GM12865 (cell line): ENCODE data around the gene STK11.

Experiments used
- DNase-seq: peaks from one replicate; pipeline ENCODE4 v3.0.0; 2010; ENCODE audit warnings: low read depth
- H3K4me3 ChIP-seq: 2 replicates; pipeline ENCODE4 v1.5.1; 2011; ENCODE audit warnings: mild to moderate bottlenecking, low read depth, low read length, control low read depth
- CTCF ChIP-seq: IDR thresholded peaks from 2 replicates; pipeline ENCODE4 v1.5.1; 2011; ENCODE audit warnings: low read length, control low read depth, low read depth, inconsistent platforms; ENCODE audit not compliant: insufficient read depth; ENCODE audit errors: missing control alignments

The STK11 gene

GRCh38 chr19:1224047-1224825 lies 18.7 kb downstream of the STK11 start:
- no peak for TF ChIP-seq CTCF
- no peak for DNase-seq
- no peak overlapping the region for H3K4me3 ChIP-seq

GRCh38 chr19:1224847-1225246 lies 19.3 kb downstream of the STK11 start:
- no peak for TF ChIP-seq CTCF
- no peak for DNase-seq
- no peak overlapping the region for H3K4me3 ChIP-seq

- H3K4me3 ChIP-seq: no peak overlapping the region
- TF ChIP-seq CTCF: no peak
- DNase-seq: no peak
Measured at GRCh38 chr19:1225440-1226226, 20.1 kb downstream of the STK11 start.

- DNase-seq: no peak
- H3K4me3 ChIP-seq: no peak overlapping the region
- no peak for TF ChIP-seq CTCF
Measured at GRCh38 chr19:1226227-1226518, 20.6 kb downstream of the STK11 start.

GRCh38 chr19:1226522-1227303 lies 21.1 kb downstream of the STK11 start:
- DNase-seq: no peak
- H3K4me3 ChIP-seq: no peak overlapping the region
- no peak for TF ChIP-seq CTCF

DNA sequence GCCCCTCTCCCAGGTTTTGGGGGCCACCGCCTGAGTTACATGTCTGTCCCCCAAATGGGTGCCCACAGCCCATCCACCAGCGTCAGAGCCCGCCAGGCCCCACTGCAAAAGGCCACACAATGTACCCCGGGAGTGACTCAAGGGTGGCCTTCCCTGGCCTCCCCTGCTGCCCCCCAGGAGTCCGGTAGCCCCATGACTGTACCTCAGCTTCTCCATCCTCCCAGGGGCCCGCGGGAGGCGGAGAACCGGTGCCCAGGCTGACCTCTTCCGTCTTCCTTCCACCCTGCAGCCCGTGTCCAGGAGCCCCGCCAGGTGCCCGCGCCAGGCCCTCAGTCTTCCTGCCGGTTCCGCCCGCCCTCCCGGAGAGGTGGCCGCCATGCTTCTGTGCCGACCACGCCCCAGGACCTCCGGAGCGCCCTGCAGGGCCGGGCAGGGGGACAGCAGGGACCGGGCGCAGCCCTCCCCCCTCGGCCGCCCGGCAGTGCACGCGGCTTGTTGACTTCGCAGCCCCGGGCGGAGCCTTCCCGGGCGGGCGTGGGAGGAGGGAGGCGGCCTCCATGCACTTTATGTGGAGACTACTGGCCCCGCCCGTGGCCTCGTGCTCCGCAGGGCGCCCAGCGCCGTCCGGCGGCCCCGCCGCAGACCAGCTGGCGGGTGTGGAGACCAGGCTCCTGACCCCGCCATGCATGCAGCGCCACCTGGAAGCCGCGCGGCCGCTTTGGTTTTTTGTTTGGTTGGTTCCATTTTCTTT lies 21.9 kb downstream of the STK11 start:
- no peak for DNase-seq
- no peak for TF ChIP-seq CTCF
- no peak overlapping the region for H3K4me3 ChIP-seq
